GM13976 (cell line): ENCODE data around the gene CDCA7L.

Experiments used
- DNase-seq: peaks from one replicate; pipeline ENCODE4 v3.0.0; 2012; ENCODE audit warnings: low spot score
- in situ Hi-C: fragments of 300-500 bp; cut with MboI; formaldehyde crosslinking; loops from one replicate; pipeline ENCODE4 v1.12.0; 2022; ENCODE audit warnings: low sequenced_read_pairs, mixed read lengths, inconsistent platforms; ENCODE audit not compliant: unreplicated experiment
- TF ChIP-seq, protein P1 (sequence below): IDR thresholded peaks from 2 replicates; pipeline ENCODE4 v1.5.1; 2012; ENCODE audit warnings: borderline replicate concordance, mild to moderate bottlenecking; ENCODE audit not compliant: insufficient read depth; ENCODE audit errors: extremely low read depth, missing control alignments, control extremely low read depth

CDCA7L gene

DNA sequence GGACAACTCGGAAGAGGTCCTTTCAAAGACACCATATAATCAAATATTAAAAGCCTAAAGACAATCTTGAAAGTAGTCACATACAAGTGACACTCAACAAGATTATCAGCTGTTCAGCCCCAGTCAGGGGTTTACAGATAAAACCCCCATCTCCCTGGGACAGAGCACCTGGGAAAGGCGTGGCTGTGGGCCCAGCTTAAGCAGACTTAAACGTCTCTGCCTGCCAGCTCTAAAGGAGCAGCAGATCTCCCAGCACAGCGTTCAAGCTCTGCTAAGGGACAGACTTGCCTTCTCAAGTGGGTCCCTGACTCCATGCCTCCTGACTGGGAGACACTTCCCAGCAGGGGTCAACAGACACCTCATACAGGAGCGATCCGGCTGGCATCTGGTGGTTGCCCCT is 18.0 kb downstream of the CDCA7L start:
- TF ChIP-seq, protein P1, sequence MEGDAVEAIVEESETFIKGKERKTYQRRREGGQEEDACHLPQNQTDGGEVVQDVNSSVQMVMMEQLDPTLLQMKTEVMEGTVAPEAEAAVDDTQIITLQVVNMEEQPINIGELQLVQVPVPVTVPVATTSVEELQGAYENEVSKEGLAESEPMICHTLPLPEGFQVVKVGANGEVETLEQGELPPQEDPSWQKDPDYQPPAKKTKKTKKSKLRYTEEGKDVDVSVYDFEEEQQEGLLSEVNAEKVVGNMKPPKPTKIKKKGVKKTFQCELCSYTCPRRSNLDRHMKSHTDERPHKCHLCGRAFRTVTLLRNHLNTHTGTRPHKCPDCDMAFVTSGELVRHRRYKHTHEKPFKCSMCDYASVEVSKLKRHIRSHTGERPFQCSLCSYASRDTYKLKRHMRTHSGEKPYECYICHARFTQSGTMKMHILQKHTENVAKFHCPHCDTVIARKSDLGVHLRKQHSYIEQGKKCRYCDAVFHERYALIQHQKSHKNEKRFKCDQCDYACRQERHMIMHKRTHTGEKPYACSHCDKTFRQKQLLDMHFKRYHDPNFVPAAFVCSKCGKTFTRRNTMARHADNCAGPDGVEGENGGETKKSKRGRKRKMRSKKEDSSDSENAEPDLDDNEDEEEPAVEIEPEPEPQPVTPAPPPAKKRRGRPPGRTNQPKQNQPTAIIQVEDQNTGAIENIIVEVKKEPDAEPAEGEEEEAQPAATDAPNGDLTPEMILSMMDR = no peak
- in situ Hi-C loops = no loop called here
- DNase-seq = no peak

DNA sequence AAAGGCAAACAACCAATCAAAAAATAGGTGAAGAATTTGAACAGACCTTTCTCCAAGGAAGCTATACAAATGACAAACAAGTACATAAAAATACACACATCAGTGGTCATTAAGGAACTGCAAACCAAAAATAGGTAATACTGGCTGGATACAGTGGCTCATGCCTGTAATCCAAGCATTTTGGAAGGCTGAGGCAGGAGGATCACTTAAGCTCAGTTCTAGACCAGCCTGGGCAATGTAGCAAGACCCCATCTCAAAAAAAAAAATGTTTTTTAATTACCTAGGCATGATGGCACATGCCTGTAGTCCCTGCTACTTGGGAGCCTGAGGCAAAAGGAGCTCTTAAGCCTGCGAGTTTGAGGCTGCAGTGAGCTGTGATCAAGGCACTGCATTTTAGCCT is 19.3 kb downstream of the CDCA7L start:
- in situ Hi-C loops = no loop called here
- no peak for DNase-seq
- TF ChIP-seq, protein P1 = no peak

DNA sequence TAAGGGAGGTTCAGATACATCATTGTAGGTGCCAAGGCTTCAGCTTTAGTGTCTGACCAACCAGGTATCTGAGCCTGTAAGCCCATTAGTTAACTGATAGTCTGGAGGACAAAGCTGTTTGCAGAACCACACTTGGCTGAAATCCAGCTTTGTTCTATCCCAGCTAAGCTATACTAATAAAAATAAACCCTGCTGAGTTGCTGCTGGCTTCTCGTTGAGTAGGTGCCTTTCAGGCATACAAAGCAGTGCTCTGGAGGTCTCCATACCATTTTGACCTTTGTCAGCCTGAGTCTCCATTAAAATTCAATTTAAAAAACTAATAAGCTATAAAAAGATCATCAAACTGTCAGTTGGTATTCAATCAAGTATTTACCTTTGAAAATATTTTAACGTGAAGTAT is 22.0 kb downstream of the CDCA7L start:
- DNase-seq = no peak
- in situ Hi-C loops = no loop called here
- TF ChIP-seq, protein P1 = no peak

DNA sequence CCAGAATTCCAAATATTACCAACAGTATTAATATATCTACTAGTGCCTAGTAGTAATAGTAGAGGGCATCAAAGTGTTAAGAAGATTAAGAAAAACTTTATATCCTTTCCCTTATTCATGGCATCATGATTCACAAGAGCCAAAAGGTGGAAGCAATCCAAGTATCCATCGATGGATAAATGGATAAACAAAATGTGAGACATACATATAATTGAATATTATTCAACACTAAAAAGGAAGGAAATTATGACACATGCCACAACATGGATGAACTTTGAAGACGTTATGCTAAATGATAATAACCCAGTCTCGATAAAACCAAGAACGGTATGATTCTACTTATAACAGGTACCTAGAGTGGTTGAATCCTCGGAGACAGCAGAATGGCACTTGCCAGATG is 23.1 kb downstream of the CDCA7L start:
- TF ChIP-seq, protein P1 = no peak
- no peak for DNase-seq
- in situ Hi-C loops = no loop called here

DNA sequence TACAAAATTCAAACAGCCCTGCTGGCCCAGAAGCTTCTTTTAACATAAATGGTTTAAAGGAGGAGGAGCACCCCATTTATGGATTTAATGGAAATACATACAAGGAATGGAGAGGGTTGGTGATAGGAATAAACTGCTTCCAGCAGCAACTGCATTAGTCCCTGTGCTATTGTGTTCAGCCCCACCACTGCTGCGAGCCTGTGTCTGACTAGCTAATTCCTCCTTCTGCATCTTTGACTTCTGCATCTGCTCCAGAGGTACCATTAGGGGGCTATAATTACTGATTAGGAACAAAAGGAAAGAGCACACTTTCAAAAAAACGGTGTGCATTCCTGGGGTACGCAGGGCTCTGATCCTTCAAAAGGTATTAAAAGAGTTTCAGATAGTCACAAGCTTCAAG is 24.8 kb downstream of the CDCA7L start:
- in situ Hi-C loops = no loop called here
- TF ChIP-seq, protein P1 = no peak
- DNase-seq = no peak

DNA sequence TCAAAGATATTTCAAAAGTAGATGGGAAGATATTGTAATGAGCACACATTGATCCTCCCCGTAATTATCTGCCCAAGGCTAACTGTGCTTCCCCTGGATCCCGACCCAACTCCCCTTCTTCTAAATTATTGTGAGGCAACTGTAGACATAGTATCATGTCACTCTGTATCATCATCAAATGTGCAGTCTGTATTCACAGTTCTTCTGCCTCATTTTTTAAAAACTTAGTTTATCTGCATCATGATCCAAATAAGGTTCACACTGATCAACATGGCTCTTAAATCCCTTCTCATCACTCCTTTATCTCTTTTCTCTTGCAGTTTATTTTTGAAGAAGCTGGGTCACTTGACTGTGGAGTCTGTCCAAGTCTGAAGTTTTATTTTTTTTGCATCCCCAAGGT is 27.5 kb downstream of the CDCA7L start:
- TF ChIP-seq, protein P1 = no peak
- in situ Hi-C loops = no loop called here
- no peak for DNase-seq

DNA sequence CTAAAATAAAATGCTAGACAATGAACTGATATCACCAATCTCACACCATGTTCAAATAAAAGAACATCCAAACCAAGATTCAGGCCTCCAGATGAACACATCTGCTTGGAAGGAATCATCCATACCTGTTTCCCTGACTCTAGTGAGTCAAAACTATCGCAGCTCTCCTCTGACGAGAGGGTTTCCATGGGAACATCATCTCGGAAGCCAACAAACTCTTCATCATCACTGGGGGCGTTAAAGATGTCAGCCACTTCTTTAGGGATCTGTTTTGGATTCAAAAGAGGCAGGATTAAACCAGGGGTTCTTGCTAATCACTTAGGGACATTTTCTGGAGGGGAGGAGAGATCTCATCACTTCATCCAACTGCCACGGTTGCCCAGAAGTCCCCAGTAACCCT is 29.1 kb downstream of the CDCA7L start:
- in situ Hi-C loops = no loop called here
- no peak for DNase-seq
- TF ChIP-seq, protein P1 = no peak
